NCI-H524 (cell line): ENCODE results near the gene ACTMAP.
"Not testable (repeated sequence)": the region's sequence is repeated elsewhere in the genome, so short reads cannot be mapped to it uniquely, and the experiment has no call there.

ENCODE experiments used
- DNase-seq, 2 experiments: peaks; one replicate each; lab custom pipeline; 2025; lab: John Stamatoyannopoulos, UW

Gene ACTMAP

DNA sequence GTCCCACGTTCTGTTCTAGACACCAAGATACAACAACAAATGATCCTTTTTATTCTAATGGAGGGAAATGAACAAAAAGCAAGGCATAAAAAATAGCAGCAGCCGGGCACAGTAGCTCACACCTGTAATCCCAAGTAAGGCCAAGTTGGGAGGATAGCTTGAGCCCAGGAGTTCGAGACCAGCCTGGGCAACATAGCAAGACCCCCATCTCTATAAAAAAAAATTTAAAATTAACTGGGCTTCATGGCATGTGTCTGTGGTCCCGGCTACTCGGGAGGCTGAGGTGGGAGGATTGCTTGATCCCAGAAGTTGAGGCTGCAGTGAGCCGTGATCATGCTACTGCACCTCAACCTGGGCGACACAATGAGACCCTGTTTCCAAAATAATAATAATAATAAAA, 26.1 kb upstream of the ACTMAP start:
- DNase-seq = no peak

DNA sequence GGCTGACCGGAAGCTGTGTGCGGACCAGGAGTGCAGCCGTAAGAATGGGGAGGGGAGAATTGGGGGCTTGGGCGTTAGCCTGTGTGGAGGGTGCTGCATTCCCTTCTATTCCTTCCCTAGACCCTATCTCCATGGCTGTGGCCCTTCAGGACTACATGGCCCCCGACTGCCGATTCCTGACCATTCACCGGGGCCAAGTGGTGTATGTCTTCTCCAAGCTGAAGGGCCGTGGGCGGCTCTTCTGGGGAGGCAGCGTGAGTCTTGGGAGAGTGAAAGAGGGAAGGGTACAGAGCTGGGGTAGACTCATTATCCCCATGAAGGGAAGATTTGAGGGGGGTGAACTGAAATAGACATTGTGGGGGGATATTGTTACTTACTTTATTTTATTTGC, 25.4 kb upstream of the ACTMAP start:
- no peak for DNase-seq

DNA sequence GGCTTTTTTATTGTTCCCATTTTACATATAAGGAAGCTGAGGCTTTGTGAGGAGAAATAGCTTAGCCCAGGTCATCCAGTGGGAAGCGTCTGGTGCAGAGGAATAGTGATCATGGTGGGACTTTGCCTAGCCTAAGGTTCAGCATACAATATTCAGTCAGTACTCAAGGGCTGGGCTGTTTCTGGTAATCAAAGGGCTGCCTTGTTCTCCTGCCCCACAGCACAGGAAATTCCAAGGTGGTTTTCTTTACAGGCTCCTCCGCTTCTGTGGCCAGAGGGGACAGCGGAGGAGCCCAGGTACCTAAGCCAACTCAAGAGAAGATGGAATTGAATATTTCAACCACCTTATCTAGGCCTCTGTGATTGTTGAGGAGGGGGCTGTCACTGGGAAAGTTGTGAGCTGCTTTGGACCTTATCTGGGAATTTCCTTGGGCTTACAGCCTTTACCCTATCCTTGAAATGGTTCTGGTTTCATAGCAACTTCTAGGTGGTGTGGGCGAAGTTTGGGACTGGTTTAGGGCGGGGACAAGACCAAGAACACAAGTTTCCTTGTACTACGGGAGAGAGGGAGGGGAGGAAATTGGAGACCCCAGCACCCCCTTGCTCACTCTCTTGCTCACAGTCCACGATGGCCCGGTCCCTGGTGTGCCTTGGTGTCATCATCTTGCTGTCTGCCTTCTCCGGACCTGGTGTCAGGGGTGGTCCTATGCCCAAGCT, 24.8 kb upstream of the ACTMAP start, which contains the start of gene MIA:
Gene MIA, plus strand, starts transcription at position 606 of the 716 bp plus-strand sequence. Its CDS starts 22 bp downstream, at position 628.
- no peak for DNase-seq

DNA sequence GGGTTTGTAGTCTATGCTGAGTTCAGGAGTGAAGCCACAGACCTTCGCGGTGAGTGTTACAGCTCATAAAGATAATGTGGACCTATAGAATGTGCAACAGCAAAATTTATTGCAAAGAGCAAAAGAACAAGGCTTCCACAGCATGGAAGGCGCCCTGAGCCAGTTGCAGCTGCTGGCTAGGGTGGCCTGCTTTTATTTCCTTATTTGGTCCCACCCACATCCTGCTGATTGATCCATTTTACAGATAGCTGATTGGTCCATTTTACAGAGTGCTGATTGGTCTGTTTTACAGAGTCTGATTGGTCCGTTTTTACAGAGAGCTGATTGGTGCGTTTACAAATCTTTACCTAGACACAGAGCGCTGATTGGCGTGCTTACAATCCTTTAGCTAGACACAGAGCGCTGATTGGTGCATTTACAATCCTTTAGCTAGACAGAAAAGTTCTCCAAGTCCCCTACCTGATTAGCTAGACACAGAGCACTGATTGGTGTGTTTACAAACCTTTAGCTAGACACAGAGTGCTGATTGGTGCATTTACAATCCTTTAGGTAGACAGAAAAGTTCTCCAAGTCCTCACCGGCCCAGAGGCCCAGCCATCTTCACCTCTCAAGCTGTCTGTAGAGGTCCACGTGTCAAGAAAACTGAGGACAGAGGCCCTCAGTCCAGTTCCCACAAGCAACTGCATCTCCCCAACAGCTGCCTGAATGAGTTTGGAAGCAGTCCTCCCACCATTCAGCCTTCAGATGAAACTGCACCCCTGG, 21.0 kb upstream of the ACTMAP start:
- peak in 1 of 2 experiments; percentile 26 for DNase-seq

DNA sequence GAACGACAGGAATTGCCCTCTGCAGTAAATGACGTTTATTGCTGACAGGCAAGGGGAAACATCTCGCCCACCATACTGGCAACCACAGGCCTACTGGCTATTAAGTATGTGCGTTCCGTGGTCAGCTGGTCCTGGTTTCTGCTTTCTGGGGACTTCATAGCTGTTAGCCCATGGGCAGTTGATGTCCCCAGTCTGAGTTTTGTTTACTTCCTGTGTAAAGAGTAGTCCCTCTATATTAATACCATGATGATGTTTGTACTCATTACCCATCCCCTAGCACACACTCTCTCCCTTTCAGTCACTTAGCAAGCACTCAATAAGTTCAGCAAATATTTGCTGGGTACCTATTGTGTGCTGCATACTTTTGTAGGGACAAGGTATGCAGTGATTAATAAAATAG, 18.6 kb upstream of the ACTMAP start:
- no peak for DNase-seq

DNA sequence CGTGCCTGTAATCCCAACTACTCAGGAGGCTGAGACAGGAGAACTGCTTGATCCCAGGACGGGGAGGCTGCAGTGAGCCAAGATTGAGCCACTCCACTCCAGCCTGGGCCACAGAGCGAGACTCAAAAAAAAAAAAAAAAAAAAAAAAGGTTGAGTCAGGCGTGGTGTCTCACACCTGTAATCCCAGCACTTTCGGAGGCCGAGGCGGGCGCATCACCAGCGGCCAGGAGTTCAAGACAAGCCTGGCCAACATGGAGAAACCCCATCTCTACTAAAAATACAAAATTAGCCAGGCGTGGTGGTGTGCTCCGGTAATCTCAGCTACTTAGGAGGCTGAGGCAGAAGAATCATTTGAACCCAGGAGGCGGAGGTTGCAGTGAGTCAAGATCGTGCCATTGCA, 16.1 kb upstream of the ACTMAP start:
- not testable (repeated sequence) for DNase-seq

DNA sequence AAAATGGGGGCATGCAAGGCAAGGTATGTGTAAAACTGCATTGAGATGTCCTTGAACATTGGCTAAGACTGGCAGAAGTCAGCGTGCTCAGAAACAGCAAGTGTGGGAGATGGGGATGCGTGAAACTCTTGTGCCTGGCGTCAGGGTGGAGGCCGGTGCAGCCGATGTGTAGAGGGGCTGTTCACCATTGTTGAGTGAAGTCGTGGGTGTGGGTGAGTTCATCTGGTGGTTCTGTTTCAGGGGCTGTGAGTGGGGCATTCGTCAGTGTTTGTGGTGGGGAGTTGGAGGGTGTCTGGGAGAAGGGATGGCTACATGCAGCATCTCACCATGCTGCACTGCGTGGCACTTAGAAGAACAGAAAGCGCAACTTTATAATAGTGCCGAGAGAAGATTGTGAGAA, 13.7 kb upstream of the ACTMAP start:
- DNase-seq = no peak

DNA sequence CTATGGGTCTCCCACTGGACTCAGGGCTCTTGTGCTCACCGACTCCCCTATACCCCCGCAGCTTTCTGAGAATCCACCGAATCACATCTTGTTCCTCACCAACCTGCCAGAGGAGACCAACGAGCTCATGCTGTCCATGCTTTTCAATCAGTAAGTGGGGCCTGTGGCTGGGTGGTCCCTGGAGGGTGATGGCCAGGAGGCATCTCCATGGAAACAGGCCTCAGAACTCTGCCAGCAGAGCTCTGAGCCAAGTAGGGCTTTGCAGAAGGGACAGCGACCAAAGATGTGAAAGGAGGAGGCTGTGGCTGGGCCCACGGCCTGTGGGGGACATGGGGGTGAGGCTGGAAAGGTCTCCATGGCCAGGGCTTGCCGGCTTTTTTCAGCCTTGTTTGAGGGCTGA, 13.2 kb upstream of the ACTMAP start:
- no peak for DNase-seq

DNA sequence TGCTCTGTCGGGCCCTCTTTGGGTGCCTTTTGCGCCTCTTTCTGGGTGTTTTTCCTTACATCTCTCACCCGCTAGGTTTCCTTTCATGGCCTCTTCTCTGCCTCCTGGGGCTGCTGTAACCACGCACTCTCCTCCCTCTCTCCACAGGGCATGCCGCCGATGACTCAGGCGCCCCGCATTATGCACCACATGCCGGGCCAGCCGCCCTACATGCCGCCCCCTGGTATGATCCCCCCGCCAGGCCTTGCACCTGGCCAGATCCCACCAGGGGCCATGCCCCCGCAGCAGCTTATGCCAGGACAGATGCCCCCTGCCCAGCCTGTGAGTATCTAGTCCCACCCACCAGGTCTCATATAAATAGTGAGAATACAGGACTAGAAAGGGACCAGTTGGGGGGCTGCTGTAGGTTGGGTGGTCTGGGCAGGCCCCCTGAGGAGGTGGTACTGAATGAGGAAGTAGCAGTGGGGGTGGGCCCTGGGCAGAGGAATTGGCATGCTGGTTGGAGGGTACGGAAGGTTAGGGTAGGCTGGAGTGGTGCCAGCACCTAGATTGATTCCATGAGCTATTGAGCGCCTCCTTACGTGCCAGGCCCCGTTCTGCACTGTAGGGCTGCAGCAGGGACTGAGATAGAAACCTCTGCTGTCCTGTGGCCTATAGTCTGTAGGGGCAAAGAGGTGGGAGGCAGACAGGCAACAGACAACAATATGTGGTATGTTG, 12.6 kb upstream of the ACTMAP start:
- DNase-seq = no peak

DNA sequence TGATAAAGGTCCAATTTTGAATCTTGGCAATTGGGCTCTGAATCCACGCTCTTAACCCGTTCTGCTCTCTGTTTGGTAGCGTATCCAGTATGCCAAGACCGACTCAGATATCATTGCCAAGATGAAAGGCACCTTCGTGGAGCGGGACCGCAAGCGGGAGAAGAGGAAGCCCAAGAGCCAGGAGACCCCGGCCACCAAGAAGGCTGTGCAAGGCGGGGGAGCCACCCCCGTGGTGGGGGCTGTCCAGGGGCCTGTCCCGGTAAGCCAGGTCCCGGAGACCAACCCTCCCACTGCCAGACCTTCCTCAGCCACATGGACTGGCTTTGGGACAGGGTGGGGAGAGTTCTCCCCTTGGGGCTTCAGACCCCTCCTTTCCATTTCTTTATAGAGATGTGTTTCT, 9.1 kb upstream of the ACTMAP start:
- DNase-seq = no peak

DNA sequence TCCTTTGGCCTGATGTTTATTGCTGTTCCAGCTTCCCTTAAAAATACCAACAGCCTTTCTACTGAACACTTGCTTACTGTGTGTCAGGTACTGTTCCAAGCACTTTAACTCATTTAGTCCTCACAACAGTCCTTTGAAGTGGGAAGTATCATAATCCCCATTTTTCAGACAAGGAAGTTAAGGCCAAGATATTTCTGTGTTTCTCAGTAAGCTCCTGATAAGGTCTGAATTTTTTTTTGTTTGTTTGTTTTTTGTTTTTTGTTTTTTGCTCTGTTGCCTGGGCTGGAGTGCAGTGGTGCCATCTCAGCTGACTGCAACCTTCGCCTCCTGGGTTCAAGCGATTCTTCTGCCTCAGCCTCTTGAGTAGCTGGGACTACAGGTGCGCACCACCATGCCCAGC, 8.2 kb upstream of the ACTMAP start:
- no peak for DNase-seq

DNA sequence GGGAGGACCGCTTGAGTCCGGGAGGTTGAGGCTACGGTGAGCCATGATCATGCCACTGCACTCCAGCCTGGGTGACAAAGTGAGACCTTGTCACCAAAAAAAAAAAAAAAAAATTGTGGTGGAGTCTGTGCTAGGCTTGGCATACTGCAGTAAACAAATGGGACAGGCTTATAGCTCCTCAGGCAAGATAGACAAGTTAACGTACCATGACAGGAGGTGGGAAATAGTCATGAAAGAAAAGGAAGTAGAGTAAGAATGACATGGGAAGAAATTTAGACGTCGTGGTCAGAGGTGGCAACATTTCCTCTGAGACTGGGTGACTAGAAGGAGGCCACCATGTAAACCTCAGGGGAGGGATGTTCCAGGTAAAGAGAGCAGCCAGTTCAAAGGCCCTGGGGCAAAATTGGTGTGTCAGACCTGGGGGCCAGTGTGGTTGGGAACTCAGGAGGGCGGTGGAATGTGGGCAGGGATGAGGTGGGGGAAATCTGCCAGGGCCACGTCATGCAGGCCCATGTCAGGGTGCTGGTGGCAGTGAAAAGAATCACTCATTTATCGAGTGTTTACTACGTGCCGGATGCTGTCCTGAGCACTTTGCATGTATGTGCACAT, 6.3 kb upstream of the ACTMAP start:
- DNase-seq = no peak

DNA sequence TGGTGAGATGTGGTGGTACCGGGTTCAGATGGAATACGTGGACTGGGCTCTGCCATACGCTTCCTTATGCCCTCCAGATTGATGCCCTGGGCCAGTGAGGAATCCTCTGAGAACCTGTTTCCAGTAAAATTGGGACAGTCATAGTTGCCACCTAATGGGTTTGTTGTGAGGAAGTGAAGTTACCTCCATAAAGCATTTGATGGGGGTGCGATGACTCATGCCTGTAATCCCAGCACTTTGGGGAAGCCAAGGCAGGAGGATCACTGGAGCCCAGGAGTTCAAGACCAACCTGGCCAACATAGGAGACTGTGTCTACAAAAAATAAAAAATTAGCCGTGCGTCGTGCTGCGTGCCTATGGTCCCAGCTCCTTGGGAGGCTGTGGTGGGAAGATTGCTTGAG, 5.5 kb upstream of the ACTMAP start:
- DNase-seq = no peak

DNA sequence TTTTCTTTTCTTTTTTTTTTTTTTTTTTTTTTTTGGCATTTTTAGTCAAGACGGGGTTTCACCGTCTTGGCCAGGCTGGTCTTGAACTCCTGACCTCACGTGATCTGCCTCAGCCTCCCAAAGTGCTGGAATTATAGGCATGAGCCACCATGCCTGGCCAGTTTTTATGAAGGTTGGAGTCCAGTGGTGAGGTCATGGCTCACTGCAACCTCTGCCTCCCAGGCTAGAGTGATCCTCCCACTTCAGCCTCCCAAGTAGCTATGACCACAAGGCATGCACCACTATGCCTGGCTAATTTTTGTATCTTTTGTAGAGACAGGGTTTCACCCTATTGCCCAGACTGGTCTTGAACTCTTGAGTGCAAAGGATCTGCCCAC, 5.0 kb upstream of the ACTMAP start:
- DNase-seq = no peak

DNA sequence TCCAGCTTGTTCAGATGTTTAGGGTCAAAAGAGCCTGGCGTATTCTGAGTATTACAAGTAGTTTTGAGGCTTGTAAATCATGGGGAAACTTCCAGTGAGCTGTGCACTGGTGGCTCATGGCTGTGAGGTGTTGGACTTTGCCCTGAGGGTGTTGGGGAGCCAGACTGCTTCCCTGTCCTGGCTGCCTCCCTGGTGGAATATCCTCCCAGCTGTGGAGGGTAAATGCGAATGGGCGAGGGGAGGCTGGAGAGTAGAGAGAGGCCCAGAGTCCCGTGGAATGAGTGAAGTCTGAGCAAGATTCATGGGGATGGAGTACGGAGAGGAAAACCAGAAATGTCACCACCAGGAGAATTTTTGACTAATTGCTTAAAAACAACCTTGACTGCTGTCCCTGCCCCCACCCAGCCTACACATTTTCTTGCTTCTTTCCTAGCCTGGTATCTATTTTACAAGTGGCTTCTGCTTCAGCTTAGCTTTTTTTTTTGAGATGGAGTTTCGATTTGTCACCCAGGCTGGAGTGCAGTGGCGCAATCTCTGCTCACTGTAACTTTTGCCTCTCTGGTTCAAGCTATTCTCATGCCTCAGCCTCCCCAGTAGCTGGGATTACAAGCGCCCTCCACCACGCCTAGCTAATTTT, 4.5 kb upstream of the ACTMAP start:
- no peak for DNase-seq

DNA sequence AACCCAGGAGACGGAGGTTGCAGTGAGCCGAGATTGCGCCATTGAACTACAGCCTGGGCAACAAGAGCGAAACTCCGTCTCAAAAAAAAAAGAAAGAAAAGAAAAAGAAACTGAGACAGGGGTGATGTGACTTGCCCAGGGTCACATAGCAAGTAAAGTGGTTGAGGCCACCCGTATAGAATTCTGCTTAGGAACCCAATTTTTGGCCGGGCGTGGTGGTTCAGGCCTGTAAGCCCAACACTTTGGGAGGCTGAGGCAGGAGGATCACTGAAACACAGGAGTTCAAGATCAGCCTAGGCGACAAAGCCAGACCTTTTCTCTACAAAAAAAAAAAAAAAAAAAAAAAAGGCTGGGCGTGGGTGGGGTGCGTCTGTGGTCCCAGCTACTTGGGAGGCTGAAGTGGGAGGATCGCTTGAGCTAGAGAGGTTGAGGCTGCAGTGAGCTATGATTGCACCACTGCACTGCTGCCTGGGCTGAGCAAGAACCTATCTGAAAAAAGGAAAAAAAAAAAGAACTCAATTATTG, 2.0 kb upstream of the ACTMAP start:
- DNase-seq = no peak

DNA sequence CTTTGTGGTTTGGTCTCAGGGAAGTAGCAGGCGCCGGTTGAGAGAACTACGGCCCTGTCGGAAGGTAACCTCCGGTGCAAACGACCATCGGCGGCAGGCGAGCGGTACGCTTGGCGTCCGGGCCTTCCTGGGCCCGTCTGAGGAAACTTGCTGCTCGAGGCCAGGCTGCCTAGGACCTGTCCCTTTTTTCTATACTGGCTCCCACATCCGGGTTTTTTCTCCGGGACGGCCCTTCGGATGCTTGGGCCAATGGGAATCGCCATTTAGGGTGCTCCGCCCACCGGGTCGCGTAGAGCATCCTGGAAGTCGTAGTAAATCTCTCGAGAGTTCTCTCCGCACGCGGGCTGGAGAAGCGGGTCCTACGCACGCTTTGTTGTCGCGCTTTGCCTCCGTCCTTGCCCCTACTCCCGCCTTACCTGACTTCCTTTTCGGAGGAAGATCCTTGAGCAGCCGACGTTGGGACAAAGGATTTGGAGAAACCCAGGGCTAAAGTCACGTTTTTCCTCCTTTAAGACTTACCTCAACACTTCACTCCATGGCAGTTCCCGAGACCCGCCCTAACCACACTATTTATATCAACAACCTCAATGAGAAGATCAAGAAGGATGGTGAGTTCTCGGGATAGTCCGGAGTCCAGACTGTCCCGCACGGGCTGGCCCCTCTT, 729 bp upstream of the ACTMAP start, which contains the start of gene SNRPA:
Gene SNRPA, plus strand, starts transcription at position 330 of the 664 bp plus-strand sequence. Its CDS starts 206 bp downstream, at position 536.
- DNase-seq = peak; percentile 99

DNA sequence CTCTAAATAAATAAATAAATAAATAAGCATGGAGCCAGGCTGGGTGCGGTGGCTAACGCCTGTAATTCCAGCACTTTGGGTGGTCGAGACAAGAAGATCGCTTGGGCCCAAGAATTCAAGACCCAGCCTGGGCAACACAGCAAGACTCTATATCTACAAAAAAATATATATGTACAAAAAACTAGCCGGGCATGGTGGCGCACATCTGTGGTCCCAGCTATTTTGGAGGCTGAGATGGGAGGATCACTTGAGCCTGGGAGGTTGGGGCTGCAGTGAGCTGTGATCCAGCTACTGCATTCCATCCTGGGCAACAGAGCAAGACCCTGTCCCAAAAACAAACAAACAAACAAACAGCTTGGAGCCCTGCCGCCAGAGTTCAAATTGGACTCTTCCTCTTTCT, 2.7 kb downstream of the ACTMAP start:
- no peak for DNase-seq

DNA sequence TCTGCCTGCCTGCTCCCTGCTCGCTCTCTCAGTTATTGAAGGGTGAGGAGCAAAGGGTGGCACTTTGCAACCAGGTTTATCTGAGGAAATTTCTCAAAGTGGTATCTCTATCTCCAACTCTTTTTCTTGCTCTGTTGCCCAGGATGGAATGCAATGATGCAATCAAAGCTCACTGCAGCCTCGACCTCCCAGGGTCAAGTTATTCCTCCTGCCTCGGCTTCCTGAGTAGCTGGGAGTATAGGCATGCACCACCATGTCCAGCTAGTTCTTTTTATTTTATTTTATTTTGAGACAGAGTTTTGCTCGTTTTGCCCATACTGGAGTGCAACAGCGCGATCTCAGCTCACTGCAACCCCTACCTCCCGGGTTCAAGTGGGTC, 4.9 kb downstream of the ACTMAP start:
- no peak for DNase-seq

DNA sequence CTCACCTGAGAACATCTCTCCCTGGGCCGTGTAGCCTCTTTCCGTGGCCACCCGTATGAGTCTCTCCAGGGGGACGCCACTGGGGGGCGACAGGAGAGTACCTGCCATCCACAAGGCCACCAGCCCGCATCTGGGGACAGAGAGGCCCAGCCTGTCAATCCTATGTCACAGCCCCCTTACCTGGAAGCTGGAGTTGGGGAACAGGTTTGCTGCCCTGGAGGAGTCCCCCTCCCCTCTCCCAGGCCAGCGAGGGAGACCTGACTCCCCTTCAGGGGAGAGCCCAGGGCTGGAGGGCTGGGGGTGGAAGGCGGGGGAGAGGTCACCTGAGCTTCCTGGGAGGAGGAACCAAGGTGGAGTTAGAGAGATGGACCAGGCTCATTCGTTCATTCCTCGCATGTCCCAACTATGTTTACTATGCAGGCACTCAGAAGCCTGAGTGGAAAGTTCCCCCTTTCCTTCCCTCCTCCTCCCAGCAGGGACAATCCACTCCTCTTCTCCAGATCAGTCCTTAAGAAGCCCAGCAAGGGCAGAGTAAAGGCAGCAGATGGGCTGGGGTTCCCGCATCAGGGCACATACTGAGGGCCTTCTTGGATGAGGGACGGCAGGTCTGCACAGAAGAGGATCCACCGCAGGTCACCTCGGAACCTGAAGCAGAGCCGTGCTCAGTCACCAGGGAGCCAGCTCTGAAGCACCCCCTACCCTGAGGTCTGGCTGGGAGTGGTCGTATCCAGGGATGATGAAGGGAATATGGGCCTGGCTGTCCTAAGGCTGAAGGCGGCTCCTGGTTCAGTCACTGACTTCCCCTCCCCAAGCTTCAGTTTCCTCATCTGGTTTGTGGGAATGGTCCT, 5.5 kb downstream of the ACTMAP start:
- no peak for DNase-seq
